ENCODE measurements around the gene COL16A1. TPM values are rescaled to one million over a fixed set of nuclear protein-coding genes. Genes with fewer than 3 reads are reported as not detected.

COL16A1 gene
- total and polyA plus RNA-seq, 7 experiments from 2014 or later: 0.31 to 0.37 TPM; not detected in 5

DNA sequence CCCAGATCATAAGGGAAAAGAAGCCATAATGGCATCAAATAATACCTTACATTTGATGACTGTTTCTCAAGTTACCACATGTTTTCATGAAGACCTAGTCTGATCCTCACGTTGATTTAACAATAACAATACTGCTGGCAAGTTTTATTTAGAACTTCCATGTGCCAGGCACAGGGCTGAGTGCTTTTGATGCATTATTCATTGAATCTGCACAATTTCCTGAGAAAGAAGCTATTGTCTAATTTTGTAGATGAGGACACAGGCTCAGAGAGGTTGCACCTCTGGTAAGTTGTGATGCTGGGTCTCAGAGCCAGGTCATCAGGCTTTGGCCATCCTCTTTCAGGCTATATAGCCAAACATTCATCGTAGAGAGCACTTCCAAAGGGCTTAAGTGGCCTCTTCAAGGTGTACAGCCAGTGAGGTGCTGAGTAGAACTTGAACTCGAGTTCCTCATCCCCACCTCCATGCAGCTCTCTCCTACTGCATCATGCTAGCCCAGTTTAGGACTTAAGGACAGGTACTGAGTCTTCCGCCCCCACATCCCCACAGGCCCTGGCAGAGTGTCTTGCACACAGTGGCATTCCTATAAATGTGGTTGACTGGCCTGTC lies 50.8 kb downstream of the COL16A1 start:
- Mint-ChIP-seq H3K4me1 (peaks cover 0 to 2% (median 0%) of the 10 kb centered on the region in 7 donors), H3K9me3 (no peaks in the 10 kb centered on the region), H3K4me3 (no peak overlapping the region), H3K27ac (no peak overlapping the region), H3K27me3 (peaks cover 0 to 14% (median 0%) of the 10 kb centered on the region in 5 donors), H3K36me3 (no peaks in the 10 kb centered on the region)
- ChIA-PET POLR2A (interaction anchor here (0.6 kb wide), 1 partner anchor 503 kb away, joined by 3 read pairs; no protein-coding TSS in a partner anchor), CTCF (no interaction called here)
- intact Hi-C loops (cut with micrococcal nuclease): no loop called here
- Histone ChIP-seq H3K36me3 (ENCODE audit: control insufficient read depth in 2 of 3, insufficient read depth in 3 of 3, low read length in 3 of 3) (no peaks in the 10 kb centered on the region), H3K9me3 (ENCODE audit: control insufficient read depth in 2 of 3, low read length in 3 of 3) (no peaks in the 10 kb centered on the region), H3K27ac (ENCODE audit: low read depth, low read length) (no peak overlapping the region), H3K27me3 (ENCODE audit: control insufficient read depth in 2 of 2, insufficient read depth in 2 of 2, low read length in 2 of 2) (no peaks in the 10 kb centered on the region), H3K4me3 (ENCODE audit: low read length) (no peak overlapping the region), H3K4me1 (ENCODE audit: control insufficient read depth in 2 of 2, insufficient read depth in 2 of 2, low read length in 2 of 2) (no peaks in the 10 kb centered on the region)
- no peak for ATAC-seq
- no peak for DNase-seq

DNA sequence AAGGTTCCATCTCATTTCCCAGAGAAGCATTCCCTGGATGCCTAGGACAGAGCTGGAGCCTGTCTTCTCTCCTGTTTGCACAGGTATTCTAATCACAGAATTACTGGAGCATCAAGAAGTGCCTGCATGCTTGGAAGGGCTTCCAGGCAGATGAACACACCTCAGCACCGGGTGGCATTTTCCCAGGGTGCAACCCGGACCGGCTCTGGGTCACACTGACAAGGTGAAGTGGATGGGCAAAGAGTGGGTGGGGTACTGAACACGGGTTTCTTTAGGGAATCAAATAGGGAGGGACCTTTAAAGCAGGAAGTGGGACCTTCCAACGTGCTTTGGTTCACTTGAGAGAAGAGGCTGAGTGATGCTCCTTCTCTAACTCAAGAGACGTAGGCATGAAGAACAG lies 52.1 kb downstream of the COL16A1 start:
- Mint-ChIP-seq H3K36me3 (no peaks in the 10 kb centered on the region), H3K27ac (no peak overlapping the region), H3K27me3 (peaks cover 0 to 14% (median 0%) of the 10 kb centered on the region in 5 donors), H3K4me1 (peaks cover 0 to 8% (median 3%) of the 10 kb centered on the region in 7 donors), H3K9me3 (no peaks in the 10 kb centered on the region), H3K4me3 (no peak overlapping the region)
- ATAC-seq (no peak), DNase-seq (no peak)
- intact Hi-C loops (cut with micrococcal nuclease): no loop called here
- ChIA-PET CTCF (no interaction called here), POLR2A (no interaction called here)
- H3K9me3 ChIP-seq (ENCODE audit: control insufficient read depth in 2 of 3, low read length in 3 of 3): no peaks in the 10 kb centered on the region
- no peak overlapping the region for H3K4me3 ChIP-seq (ENCODE audit: low read length)
- no peaks in the 10 kb centered on the region for H3K36me3 ChIP-seq (ENCODE audit: control insufficient read depth in 2 of 3, insufficient read depth in 3 of 3, low read length in 3 of 3)
- no peaks in the 10 kb centered on the region for H3K4me1 ChIP-seq (ENCODE audit: control insufficient read depth in 2 of 2, insufficient read depth in 2 of 2, low read length in 2 of 2)
- no peaks in the 10 kb centered on the region for H3K27me3 ChIP-seq (ENCODE audit: control insufficient read depth in 2 of 2, insufficient read depth in 2 of 2, low read length in 2 of 2)
- no peak overlapping the region for H3K27ac ChIP-seq (ENCODE audit: low read depth, low read length)

DNA sequence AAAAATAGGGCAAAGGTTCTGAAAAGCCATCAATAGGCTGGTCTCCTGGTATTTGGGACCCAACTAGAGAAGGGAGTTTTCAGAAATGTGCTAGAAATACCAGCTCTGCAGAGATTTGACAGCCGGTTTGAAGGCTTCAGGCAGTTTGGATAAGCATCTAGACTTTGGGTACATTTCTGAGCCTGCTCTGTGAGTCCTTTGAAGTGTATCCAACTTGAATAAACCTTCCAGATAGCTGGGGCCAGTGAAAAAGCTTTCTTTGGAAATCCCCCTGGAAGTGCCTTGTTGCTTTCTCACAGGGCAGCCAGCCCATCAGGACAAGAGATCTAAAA lies 52.8 kb downstream of the COL16A1 start:
- no peaks in the 10 kb centered on the region for H3K27me3 ChIP-seq (ENCODE audit: control insufficient read depth in 2 of 2, insufficient read depth in 2 of 2, low read length in 2 of 2)
- H3K36me3 ChIP-seq (ENCODE audit: control insufficient read depth in 2 of 3, insufficient read depth in 3 of 3, low read length in 3 of 3): no peaks in the 10 kb centered on the region
- Mint-ChIP-seq H3K4me3 (no peak overlapping the region), H3K27me3 (peaks cover 0 to 14% (median 0%) of the 10 kb centered on the region in 5 donors), H3K36me3 (no peaks in the 10 kb centered on the region), H3K4me1 (peaks cover 2 to 13% (median 7%) of the 10 kb centered on the region in 7 donors), H3K9me3 (no peaks in the 10 kb centered on the region), H3K27ac (peak overlapping the region in 1 of 9 donors; percentile 70)
- intact Hi-C loops (cut with micrococcal nuclease): no loop called here
- no peak overlapping the region for H3K27ac ChIP-seq (ENCODE audit: low read depth, low read length)
- H3K4me3 ChIP-seq (ENCODE audit: low read length): no peak overlapping the region
- CTCF ChIA-PET: no interaction called here
- no peaks in the 10 kb centered on the region for H3K9me3 ChIP-seq (ENCODE audit: control insufficient read depth in 2 of 3, low read length in 3 of 3)
- ATAC-seq (no peak), DNase-seq (no peak)
- POLR2A ChIA-PET: no interaction called here
- H3K4me1 ChIP-seq (ENCODE audit: control insufficient read depth in 2 of 2, insufficient read depth in 2 of 2, low read length in 2 of 2): peaks cover 0 to under 1% of the 10 kb centered on the region in 2 donors

DNA sequence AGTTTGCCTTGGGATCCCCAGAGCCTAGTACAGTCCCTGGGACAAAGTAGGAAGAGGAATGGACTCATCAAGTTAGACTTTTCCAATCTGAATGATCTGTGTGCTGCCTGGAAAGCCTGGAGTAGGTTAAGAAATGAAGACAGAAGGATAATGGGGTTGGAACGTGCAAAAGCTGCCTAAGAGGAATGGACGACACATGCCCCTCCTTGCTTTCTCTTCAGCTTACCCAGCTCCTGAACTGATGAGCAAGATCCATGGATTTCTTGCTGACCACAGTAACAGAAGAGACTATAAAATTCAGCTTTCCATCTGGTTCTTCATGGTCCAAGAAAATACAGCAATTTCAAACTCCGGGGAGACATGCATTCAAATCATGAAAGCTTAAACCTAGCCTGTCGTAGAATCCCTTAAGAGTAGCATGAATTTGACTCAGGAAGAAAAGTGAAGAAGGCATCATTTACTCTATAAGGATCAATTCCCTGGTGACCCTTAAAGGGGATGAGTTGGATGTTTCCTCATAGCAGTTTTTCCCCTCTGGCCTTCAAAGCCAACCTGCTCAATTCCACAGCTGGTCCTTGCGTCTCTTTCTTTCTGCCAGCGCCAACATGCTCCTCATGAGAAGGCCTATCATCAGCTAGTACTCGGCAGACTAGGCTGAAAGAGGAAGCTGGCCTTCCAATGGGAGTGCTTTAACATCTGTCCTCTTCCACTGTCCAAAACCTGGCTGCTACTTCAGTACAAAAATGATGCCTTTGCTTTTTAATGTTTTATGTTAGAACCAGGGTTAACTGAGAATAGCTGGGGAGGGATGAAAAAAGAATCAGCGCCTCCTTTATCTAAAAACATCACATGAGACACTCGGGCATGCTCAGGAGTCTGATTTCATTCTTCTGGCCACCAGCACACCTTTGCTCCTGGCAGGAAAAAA lies 53.4 kb downstream of the COL16A1 start:
- Histone ChIP-seq H3K36me3 (ENCODE audit: control insufficient read depth in 2 of 3, insufficient read depth in 3 of 3, low read length in 3 of 3) (no peaks in the 10 kb centered on the region), H3K4me3 (ENCODE audit: low read length) (no peak overlapping the region), H3K4me1 (ENCODE audit: control insufficient read depth in 2 of 2, insufficient read depth in 2 of 2, low read length in 2 of 2) (peaks cover 5 to 7% of the 10 kb centered on the region in 2 donors), H3K27ac (ENCODE audit: low read depth, low read length) (no peak overlapping the region), H3K27me3 (ENCODE audit: control insufficient read depth in 2 of 2, insufficient read depth in 2 of 2, low read length in 2 of 2) (no peaks in the 10 kb centered on the region), H3K9me3 (ENCODE audit: control insufficient read depth in 2 of 3, low read length in 3 of 3) (no peaks in the 10 kb centered on the region)
- ChIA-PET CTCF (no interaction called here), POLR2A (no interaction called here)
- no peaks in the 10 kb centered on the region for H3K9me3 Mint-ChIP-seq
- H3K27ac Mint-ChIP-seq: no peak overlapping the region
- peaks cover 0 to 11% (median 0%) of the 10 kb centered on the region in 5 donors for H3K27me3 Mint-ChIP-seq
- ATAC-seq: no peak
- intact Hi-C loops (cut with micrococcal nuclease): no loop called here
- no peak for DNase-seq
- H3K4me3 Mint-ChIP-seq: no peak overlapping the region
- peaks cover 5 to 19% (median 12%) of the 10 kb centered on the region in 7 donors for H3K4me1 Mint-ChIP-seq
- no peaks in the 10 kb centered on the region for H3K36me3 Mint-ChIP-seq

DNA sequence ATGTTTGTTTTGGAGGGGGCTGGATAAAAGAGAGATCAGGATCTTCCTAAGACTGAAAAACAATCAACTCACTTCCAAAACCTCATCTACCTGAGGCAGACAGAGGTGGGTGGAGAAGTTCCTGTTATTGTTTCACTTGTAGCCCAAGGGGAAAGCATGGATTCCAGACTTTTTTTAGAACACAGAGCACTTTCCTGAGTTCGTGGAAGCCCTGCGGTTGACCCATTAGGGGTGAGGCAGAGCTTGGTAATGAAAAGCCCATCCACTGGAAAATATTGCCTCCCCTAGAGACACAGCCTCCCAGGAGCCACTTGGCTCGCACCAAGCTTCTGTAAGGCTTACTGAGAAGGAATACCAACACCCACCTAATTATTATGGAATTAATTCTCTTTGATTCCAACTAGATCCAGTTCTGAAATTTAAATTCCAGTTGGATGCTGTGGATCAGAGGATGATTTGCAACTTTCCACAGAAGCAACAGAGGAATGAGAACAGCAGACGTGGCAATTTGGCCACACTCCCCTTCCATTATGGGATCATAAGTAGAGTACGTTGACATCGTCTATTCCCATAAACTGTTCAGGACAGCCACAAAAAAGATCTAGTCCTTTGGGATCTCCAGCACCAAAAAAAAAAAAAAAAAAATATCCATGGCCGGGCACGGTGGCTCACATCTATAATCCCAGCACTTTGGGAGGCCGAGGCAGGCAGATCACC lies 55.0 kb downstream of the COL16A1 start:
- no peak overlapping the region for H3K27ac Mint-ChIP-seq
- H3K36me3 ChIP-seq (ENCODE audit: control insufficient read depth in 2 of 3, insufficient read depth in 3 of 3, low read length in 3 of 3): peaks cover 0 to 8% (median 0%) of the 10 kb centered on the region in 3 experiments
- peaks cover 0 to 11% (median 0%) of the 10 kb centered on the region in 5 donors for H3K27me3 Mint-ChIP-seq
- no peak overlapping the region for H3K27ac ChIP-seq (ENCODE audit: low read depth, low read length)
- ATAC-seq: no peak
- intact Hi-C loops (cut with micrococcal nuclease): loop anchor here (5.0 to 10.0 kb wide), 5 partner anchors 286 to 689 kb away; partner anchors contain the start of genes PUM1 (in 2 of the 2), CCDC28B (in 1 of the 2), DCDC2B (in 1 of the 2) and IQCC (in 1 of the 2)
- peaks cover 13 to 34% (median 27%) of the 10 kb centered on the region in 7 donors for H3K4me1 Mint-ChIP-seq
- H3K4me3 Mint-ChIP-seq: no peak overlapping the region
- no peak for DNase-seq
- H3K27me3 ChIP-seq (ENCODE audit: control insufficient read depth in 2 of 2, insufficient read depth in 2 of 2, low read length in 2 of 2): no peaks in the 10 kb centered on the region
- H3K4me3 ChIP-seq (ENCODE audit: low read length): no peak overlapping the region
- no peaks in the 10 kb centered on the region for H3K36me3 Mint-ChIP-seq
- H3K9me3 ChIP-seq (ENCODE audit: control insufficient read depth in 2 of 3, low read length in 3 of 3): no peaks in the 10 kb centered on the region
- H3K4me1 ChIP-seq (ENCODE audit: control insufficient read depth in 2 of 2, insufficient read depth in 2 of 2, low read length in 2 of 2): peaks cover 11 to 14% of the 10 kb centered on the region in 2 donors
- ChIA-PET POLR2A (interaction anchor here (0.6 kb wide), 1 partner anchor 342 kb away, joined by 3 read pairs; no protein-coding TSS in a partner anchor), CTCF (interaction anchor here (0.6 kb wide), 1 partner anchor 173 kb away, joined by 4 read pairs; no protein-coding TSS in a partner anchor)
- peaks cover 0 to 4% (median 0%) of the 10 kb centered on the region in 11 donors for H3K9me3 Mint-ChIP-seq

DNA sequence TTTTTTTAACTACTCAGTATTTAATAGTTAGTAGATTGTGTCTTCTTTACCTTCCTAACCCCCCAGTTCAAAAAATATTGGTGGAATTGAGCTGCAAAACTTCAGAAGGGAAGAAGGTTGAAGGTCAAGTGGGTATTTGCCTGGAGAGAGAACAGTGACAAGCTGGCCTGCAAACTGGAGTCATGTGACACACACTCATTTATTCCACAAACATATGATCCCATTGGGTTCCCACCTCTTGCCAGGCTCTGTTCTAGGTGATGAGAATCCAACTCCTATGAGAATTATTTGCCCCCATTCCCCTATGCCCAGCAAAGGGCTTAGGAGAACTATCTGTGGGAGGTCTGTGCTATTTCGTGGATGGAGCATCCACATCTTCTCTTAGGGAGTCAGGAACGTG lies 55.6 kb downstream of the COL16A1 start:
- Histone ChIP-seq H3K36me3 (ENCODE audit: control insufficient read depth in 2 of 3, insufficient read depth in 3 of 3, low read length in 3 of 3) (peaks cover 0 to 8% (median 0%) of the 10 kb centered on the region in 3 experiments), H3K9me3 (ENCODE audit: control insufficient read depth in 2 of 3, low read length in 3 of 3) (no peaks in the 10 kb centered on the region), H3K27me3 (ENCODE audit: control insufficient read depth in 2 of 2, insufficient read depth in 2 of 2, low read length in 2 of 2) (no peaks in the 10 kb centered on the region), H3K27ac (ENCODE audit: low read depth, low read length) (no peak overlapping the region), H3K4me1 (ENCODE audit: control insufficient read depth in 2 of 2, insufficient read depth in 2 of 2, low read length in 2 of 2) (peaks cover 17 to 20% of the 10 kb centered on the region in 2 donors), H3K4me3 (ENCODE audit: low read length) (no peak overlapping the region)
- Mint-ChIP-seq H3K4me3 (peak overlapping the region in 1 of 10 donors; percentile 12), H3K4me1 (peaks cover 18 to 40% (median 33%) of the 10 kb centered on the region in 7 donors), H3K36me3 (no peaks in the 10 kb centered on the region), H3K27ac (peak overlapping the region in 1 of 9 donors; percentile 20), H3K27me3 (peaks cover 0 to 11% (median 0%) of the 10 kb centered on the region in 5 donors), H3K9me3 (peaks cover 0 to 4% (median 0%) of the 10 kb centered on the region in 11 donors)
- ATAC-seq: no peak
- ChIA-PET POLR2A (interaction anchor here (0.6 kb wide), 2 partner anchors 28 to 343 kb away, joined by 3 read pairs; no protein-coding TSS in a partner anchor), CTCF (interaction anchor here (0.6 kb wide), 1 partner anchor 174 kb away, joined by 4 read pairs; no protein-coding TSS in a partner anchor)
- intact Hi-C loops (cut with micrococcal nuclease): loop anchor here (5.0 to 10.0 kb wide), 5 partner anchors 287 to 689 kb away; partner anchors contain the start of genes PUM1 (in 2 of the 2), CCDC28B (in 1 of the 2), DCDC2B (in 1 of the 2) and IQCC (in 1 of the 2)
- no peak for DNase-seq

All from naive thymus-derived CD4-positive, alpha-beta T cell (primary cell).